Kidney (tissue), 14 donors: Measurements from ENCODE around the gene TEX19. TPM values are rescaled to one million over a fixed set of nuclear protein-coding genes. Genes with fewer than 3 reads are reported as not detected.
A peak's percentile ranks its signal among the peaks of the same experiment; 100 is the strongest.

Experiments
- DNase-seq, 5 donors: peaks; one replicate each; pipeline ENCODE4 v3.0.0-alpha.2; 2013 to 2020
- FAIRE-seq: peaks from 2 replicates; lab custom pipeline; 2012; peaks lifted over from hg19 to GRCh38; lab: Jason Lieb, UNC
- H3K27ac ChIP-seq, 2 donors: one replicate each; pipeline ENCODE4 v1.7.0; 2013; ENCODE audit warnings: low read depth in 2 of 2, low read length in 2 of 2, inconsistent platforms in 1 of 2
- H3K27me3 ChIP-seq: one replicate; pipeline ENCODE4 v1.7.1; 2013; ENCODE audit warnings: low read length, inconsistent platforms; ENCODE audit not compliant: control insufficient read depth, insufficient read depth
- H3K36me3 ChIP-seq, 3 donors: one replicate each; pipeline versions ENCODE4 v1.7.0 to v1.7.1; 2013; ENCODE audit warnings: low read length in 3 of 3, control low read depth in 1 of 3, inconsistent platforms in 1 of 3; ENCODE audit not compliant: insufficient read depth in 3 of 3, control insufficient read depth in 2 of 3
- H3K4me1 ChIP-seq, 3 donors: one replicate each; pipeline versions ENCODE4 v1.7.0 to v1.7.1; 2013; ENCODE audit warnings: low read length in 3 of 3, inconsistent platforms in 1 of 3, low read depth in 1 of 3; ENCODE audit not compliant: control insufficient read depth in 2 of 3, insufficient read depth in 2 of 3
- H3K4me3 ChIP-seq, 3 donors: one replicate each; pipeline versions ENCODE4 v1.7.0 to v1.8.1; 2013; ENCODE audit warnings: low read length in 3 of 3, control low read depth in 1 of 3, inconsistent platforms in 1 of 3
- H3K9ac ChIP-seq, 3 donors: one replicate each; pipeline versions ENCODE4 v1.7.0 to v1.7.1; 2013; ENCODE audit warnings: low read length in 3 of 3, control low read depth in 1 of 3, inconsistent platforms in 1 of 3
- H3K9me3 ChIP-seq, 3 donors: one replicate each; pipeline versions ENCODE4 v1.7.0 to v1.7.1; 2013; ENCODE audit warnings: low read length in 3 of 3, control low read depth in 1 of 3, inconsistent platforms in 1 of 3; ENCODE audit not compliant: control insufficient read depth in 2 of 3, insufficient read depth in 1 of 3
- intact Hi-C: fragments of 100-400 bp; cut with DNase I; formaldehyde crosslinking; loops from one replicate; pipeline ENCODE4 v1.11.1; 2022
- polyA plus RNA-seq: library from polyadenylated mRNA; stranded (reverse); fragments of 350-450 nt; fragmentation: Illumina TruSeq; extraction: RNeasy Lipid Tissue Mini Kit (QIAGEN cat#74804); gene quantifications from one replicate; pipeline ENCODE4 v1.2.3, GENCODE V29; 2014; ENCODE audit warnings: low read depth, low replicate concordance; ENCODE audit not compliant: insufficient read depth
- total RNA-seq: library from RNA; stranded (reverse); fragmentation: NEBNext Ultra II Directional; extraction: Animal tissue kit (Norgen Biotek cat#: 25700); gene quantifications from one replicate; pipeline ENCODE4 v1.2.1, GENCODE V29; 2021
- TF ChIP-seq, protein P1 (sequence below): IDR thresholded peaks from 3 replicates; pipeline ENCODE4 v1.5.1; 2012; ENCODE audit warnings: mild to moderate bottlenecking, moderate library complexity, borderline replicate concordance; ENCODE audit not compliant: insufficient read depth; ENCODE audit errors: extremely low read depth
- donor health status: control.
- donor health status: control.
- donor health status: control.
- donor health status: control.
- donor health status: control.
- donor health status: DM: yes; HTN: yes; CAD: no.
- donor health status: Normal renal cell carcinoma (clear cell type).

The TEX19 gene
- total and polyA plus RNA-seq, 2 donors from 2014 or later: not detected

DNA sequence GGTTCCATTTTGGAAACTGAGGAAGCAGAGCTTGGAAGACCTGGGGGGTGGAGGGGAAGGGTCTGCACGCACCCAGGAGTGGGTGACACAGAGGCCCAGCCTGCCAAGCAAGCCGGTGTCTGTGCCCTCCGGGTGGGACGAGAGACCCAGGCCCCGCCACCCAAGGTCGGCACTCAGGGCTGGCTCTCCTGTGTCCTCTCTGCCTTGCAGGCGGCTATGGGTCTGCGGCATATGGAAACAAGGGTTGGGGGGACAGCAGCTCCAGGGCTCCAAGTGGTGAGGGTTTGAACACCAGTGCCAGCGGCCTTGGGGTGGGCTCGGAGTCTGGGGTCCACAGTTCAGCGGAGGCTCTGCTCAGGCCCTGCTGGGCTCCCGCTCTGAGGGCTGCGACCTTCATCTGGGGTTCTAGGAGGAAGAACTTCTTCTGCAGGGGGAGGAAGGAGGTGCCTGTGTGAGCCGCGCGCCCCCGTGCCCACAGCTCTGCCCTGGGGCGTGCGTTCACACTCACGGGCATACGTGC, 37.0 kb upstream of the TEX19 start:
- no peaks in the 10 kb centered on the region for H3K4me1 ChIP-seq
- H3K9me3 ChIP-seq: no peaks in the 10 kb centered on the region
- no peaks in the 10 kb centered on the region for H3K36me3 ChIP-seq
- H3K27ac ChIP-seq: no peak overlapping the region
- no peak overlapping the region for H3K4me3 ChIP-seq
- no peak overlapping the region for H3K9ac ChIP-seq
- FAIRE-seq: no peak
- no peaks in the 10 kb centered on the region for H3K27me3 ChIP-seq
- TF ChIP-seq, protein P1, sequence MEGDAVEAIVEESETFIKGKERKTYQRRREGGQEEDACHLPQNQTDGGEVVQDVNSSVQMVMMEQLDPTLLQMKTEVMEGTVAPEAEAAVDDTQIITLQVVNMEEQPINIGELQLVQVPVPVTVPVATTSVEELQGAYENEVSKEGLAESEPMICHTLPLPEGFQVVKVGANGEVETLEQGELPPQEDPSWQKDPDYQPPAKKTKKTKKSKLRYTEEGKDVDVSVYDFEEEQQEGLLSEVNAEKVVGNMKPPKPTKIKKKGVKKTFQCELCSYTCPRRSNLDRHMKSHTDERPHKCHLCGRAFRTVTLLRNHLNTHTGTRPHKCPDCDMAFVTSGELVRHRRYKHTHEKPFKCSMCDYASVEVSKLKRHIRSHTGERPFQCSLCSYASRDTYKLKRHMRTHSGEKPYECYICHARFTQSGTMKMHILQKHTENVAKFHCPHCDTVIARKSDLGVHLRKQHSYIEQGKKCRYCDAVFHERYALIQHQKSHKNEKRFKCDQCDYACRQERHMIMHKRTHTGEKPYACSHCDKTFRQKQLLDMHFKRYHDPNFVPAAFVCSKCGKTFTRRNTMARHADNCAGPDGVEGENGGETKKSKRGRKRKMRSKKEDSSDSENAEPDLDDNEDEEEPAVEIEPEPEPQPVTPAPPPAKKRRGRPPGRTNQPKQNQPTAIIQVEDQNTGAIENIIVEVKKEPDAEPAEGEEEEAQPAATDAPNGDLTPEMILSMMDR: no peak
- intact Hi-C loops: loop anchor here (10.0 kb wide), 2 partner anchors 87 to 117 kb away; no protein-coding TSS in a partner anchor
- peak in 1 of 5 donors; percentile 61 for DNase-seq

DNA sequence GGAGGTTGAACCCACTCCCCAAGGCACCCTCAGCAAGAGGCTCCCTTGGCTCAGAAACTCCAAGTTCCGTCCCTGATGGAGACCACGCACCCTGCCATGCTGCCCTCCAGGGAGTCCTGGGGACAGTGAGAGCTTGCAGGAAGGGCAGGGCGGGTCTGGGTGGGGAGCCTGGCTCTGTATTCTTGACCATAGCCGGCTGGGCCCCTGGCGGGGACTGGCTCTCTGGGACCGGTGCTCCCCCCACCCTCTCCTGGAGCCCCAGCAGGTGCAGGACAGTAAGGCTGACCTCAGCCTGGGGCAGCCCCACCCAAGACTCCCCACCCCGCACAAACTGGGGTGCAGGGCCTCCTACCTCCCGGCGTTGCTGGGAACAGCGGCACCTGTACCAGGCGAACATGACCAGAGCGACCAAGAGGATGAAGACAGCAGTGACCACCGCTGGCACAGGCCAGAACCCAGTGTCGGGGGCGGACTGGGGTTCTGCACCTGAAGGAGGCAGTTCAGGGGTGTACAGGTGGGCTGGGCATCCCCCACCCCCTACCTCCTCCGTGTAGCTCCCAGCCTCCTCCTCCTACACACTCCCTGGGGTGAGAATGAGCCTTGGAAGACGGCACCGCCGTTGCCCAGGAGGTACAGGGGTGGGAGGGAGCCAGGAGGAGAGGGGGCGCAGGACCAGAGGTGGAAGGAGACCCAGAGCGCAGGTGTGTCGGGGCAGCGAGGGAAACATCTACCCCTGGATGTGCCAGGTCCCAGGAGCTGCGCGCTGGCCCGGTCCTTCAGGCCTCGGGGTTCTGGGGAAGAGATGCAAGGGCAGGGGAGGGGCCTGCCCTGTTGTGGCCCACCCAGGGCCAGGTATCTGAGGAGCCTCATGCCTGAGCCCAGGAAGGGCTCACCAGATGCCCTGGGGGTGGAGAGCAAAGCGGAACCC, 36.3 kb upstream of the TEX19 start:
- Histone ChIP-seq H3K4me3 (no peak overlapping the region), H3K27ac (no peak overlapping the region), H3K9ac (no peak overlapping the region), H3K9me3 (no peaks in the 10 kb centered on the region), H3K4me1 (no peaks in the 10 kb centered on the region), H3K27me3 (peaks cover 2% of the 10 kb centered on the region), H3K36me3 (no peaks in the 10 kb centered on the region)
- TF ChIP-seq, protein P1: no peak
- FAIRE-seq (no peak), DNase-seq (peak in 1 of 5 donors; percentile 72)
- intact Hi-C loops: loop anchor here (10.0 kb wide), 2 partner anchors 88 to 118 kb away; no protein-coding TSS in a partner anchor

- intact Hi-C loops: loop anchor here (10.0 kb wide), 2 partner anchors 89 to 119 kb away; no protein-coding TSS in a partner anchor
- FAIRE-seq: no peak
- H3K9ac ChIP-seq: no peak overlapping the region
Observed at GRCh38 chr17:82323514-82324234, 35.4 kb upstream of the TEX19 start.

More at GRCh38 chr17:82323514-82324234, 35.4 kb upstream of the TEX19 start:
- peaks cover 2% of the 10 kb centered on the region for H3K27me3 ChIP-seq
- TF ChIP-seq, protein P1: no peak
- no peak overlapping the region for H3K27ac ChIP-seq
- peaks cover 0 to 4% (median under 1%) of the 10 kb centered on the region in 3 donors for H3K4me1 ChIP-seq
- H3K36me3 ChIP-seq: no peaks in the 10 kb centered on the region
- peak in 1 of 5 donors; percentile 76 for DNase-seq
- H3K4me3 ChIP-seq: no peak overlapping the region
- H3K9me3 ChIP-seq: no peaks in the 10 kb centered on the region
